COR-L47 (cell line): Measurements from ENCODE around the gene PGS1.

Source experiments
- DNase-seq: peaks from one replicate; lab custom pipeline; 2025; lab: John Stamatoyannopoulos, UW

Gene PGS1

DNA sequence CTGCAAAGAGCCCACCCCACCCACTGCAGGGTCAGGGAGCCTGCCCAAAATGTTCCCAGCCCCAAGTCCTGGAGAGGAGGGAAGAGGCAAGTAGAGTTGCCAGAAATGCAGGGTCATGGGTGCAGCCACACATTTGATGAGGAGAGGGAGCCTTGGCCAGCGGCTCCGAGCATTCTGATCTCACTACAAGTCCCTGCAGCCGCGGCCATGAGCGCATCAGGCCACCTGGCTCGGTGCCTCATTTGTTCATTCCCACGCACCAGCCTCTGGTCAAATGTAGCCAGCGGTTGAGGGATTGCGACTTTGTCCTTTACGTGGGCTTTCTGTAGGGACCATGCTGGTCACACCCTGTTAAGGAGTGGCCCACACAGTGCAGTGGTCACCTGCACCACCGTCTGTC is 48.7 kb downstream of the PGS1 start:
- no peak for DNase-seq

DNA sequence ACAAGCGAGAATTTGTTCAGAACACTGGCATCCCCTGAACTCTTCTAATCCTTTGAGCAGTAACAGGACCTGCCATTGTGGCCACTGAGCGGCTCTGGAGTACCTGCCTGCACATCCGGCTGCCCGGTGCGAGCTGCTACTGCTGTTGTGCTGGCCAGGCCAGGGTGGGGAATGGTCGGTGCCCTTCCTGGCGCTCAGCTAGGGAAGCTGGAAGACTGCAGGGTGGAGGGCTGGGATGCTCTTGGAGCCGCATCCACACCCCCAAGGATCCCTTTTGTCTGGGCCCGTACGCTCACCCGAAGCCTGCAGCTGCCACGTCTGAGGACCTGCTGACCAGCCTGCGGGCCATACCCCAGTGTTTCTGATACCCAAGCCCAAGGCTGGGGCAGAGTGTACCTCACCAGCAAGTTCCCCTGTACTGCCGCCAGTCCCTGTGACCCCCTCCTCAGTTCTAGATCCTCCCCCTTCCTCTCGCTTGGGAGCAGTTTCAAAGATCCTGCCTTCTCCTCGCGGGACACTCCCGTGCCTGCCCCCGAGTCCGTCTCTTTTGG is 49.7 kb downstream of the PGS1 start:
- no peak for DNase-seq

- no peak for DNase-seq
Observed at GRCh38 chr17:78428836-78429617, 50.6 kb downstream of the PGS1 start.

GRCh38 chr17:78429618-78429995 is 51.2 kb downstream of the PGS1 start:
- DNase-seq, result no peak

DNA sequence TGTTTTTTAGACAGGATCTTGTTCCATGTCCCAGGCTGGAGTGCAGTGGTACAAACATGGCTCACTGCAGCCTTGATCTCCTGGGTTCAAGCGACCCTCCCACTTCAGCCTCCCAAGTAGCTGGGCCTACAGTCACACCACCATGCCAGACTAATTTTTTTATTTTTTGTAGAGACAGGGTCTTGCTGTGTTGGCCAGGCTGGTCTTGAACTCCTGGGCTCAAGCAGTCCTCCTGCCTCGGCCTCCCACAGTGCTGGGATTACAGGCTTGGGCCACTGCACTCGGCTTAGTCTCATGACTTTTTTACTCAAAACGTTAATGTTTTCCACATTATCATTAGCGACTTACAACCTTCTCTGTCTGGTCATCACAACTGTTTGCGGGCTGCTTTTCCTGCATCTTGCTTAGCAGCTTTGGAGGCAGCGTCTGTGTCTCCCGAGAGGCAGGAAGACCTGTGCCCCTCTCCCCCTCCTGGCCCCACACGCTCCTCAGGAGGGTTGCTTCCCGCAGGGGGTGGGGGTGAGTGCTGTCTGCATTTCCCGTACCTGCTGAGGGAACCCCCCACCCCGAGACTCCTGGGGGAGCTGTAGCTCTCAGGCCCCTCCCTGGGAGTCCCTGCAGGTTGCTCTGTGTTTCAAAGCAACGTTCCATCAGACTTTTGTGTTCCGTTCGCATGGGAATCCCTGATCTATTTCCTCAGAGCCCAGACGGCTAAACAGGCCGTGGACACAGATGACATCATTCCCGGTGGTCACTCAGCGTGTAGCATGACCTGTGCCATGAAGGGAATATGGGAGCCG is 52.6 kb downstream of the PGS1 start:
- DNase-seq, result no peak

- DNase-seq, result no peak
Observed at GRCh38 chr17:78431692-78431958, 53.2 kb downstream of the PGS1 start.

GRCh38 chr17:78432226-78433012 is 54.0 kb downstream of the PGS1 start:
- no peak for DNase-seq

- DNase-seq, result no peak
Observed at GRCh38 chr17:78433013-78433727, 54.7 kb downstream of the PGS1 start.

DNA sequence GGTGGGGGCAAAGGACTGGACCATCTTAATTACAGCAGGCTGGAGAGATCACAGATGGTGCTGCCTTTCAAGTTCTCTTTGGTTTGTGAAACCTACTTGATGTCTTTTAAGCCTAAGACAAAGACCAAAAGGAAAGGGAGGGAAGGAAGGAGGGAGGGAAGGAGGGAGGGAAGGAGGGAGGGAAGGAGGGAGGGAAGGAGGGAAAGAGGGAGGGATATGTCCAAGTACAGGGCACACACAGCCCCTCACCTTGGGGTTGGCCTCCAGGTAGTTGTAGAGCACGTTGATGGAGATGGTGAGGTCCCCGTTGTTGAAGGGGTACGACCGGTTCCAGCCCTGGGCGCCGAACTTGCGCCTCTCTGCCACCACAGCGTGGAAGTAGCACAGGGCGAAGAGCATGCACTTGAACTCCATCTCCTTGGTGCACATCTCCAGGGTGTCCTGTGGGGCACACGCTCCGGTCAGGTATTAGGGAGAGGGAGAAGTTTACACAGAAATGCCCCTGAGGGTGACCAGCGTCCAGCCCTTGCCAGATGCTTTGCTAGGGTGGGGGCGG is 55.4 kb downstream of the PGS1 start:
- DNase-seq, result no peak

GRCh38 chr17:78434455-78435329 is 56.2 kb downstream of the PGS1 start:
- no peak for DNase-seq

DNA sequence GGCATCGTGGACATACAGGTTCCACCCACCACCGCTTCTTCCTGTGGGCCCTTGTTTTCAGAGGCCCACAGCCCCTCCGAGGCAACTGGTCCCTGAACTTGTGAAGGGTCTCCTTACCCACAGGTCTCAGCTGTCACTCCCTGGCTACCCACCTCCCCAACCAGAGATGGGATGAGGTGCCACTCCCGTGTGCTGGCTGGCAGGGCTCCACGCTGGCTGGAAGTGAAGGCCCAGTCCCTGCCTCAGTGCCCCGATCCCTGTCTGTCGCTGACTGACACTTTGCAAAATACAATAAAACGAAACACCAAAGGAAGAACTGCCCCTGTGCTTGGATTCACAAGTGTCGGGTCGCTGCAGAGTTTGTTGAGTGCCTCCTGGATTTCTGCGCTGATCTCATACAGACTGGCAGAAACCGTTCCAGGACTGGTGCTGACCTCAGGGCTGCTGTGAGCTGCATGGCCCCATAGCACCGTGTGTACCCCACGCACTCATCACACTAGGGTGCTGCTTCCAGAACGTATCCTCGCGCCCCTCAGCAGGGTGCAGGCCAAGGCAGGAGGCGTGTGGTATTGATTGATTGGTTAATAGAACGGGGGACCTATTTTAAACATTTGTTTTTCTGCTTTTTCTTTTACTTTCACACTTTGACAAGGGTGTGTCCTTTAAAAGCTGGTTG is 57.0 kb downstream of the PGS1 start:
- DNase-seq, result no peak

- no peak for DNase-seq
Observed at GRCh38 chr17:78437508-78438169, 59.2 kb downstream of the PGS1 start.

DNA sequence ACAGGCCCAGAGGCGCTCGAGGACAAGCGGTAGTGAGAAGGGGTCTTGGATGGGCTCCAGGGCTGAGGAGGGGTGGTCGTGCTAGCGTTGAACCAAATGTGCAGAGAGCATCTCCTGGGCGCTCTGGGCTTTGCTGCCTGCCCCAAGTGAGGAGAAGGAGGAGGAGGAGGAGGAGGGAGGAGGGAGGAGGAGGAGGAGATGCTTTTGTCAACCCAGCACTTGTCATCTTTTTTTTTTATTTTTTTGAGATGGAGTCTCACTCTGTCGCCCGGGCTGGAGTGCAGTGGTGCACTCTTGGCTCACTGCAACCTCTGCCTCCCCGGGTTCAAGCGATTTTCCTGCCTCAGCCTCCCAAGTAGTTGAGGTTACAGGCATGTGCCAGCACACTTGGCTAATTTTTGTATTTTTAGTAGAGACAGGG is 59.8 kb downstream of the PGS1 start:
- no peak for DNase-seq

GRCh38 chr17:78438694-78439325 is 60.4 kb downstream of the PGS1 start:
- no peak for DNase-seq

GRCh38 chr17:78441271-78441971 is 63.0 kb downstream of the PGS1 start:
- no peak for DNase-seq

DNA sequence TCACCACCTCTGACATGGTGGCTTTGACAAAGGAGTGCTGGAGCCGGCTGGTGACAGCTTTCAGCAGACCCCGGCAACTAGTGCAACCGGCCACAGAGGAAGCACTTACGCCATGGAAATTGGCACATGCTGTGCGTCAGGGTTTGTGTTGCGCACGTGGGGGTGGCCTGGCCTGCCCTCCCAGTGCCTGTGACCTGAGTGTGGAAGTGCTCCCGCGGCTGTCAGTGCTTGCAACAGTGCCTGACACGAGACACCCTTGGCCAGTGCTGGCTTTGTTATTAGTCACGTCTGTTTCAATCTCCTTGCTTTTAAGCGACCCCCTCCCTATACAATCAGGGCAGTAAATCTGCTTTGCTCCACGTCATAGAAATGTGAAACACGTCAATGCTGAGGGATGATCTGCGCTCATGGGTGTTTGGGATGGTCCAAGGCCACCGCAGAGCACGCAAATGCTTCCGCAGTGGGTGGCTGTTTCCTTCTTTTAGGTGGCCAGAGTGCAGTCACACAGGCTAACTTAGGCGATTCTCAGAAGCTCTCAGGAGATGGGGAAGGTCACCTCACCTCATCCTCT is 64.3 kb downstream of the PGS1 start:
- no peak for DNase-seq

- DNase-seq, result no peak
Observed at GRCh38 chr17:78444392-78444791, 65.9 kb downstream of the PGS1 start.

DNA sequence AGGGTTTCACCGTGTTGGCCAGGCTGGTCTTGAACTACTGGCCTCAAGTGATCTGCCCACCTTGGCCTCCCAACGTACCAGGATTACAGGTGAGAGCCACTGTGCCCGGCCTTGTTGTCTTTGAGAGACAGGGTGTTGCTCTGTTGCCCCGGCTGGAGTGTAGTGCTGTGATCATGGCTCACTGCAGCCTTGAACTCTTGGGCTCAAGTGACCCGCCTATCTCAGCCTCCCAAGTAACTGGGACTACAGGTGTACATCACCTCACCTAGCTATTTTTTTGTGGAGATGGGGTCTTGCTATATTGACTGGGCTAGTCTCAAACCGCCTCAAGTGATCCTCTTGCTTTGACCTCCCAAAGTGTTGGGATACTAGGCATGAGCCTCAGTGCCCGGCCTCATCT is 68.4 kb downstream of the PGS1 start:
- no peak for DNase-seq
